ENCODE results near the gene EGF. TPM values are rescaled to one million over a fixed set of nuclear protein-coding genes. Genes with fewer than 3 reads are reported as not detected.

Gene EGF
- total RNA-seq, 1 experiment from 2014 or later = 1.5 TPM

DNA sequence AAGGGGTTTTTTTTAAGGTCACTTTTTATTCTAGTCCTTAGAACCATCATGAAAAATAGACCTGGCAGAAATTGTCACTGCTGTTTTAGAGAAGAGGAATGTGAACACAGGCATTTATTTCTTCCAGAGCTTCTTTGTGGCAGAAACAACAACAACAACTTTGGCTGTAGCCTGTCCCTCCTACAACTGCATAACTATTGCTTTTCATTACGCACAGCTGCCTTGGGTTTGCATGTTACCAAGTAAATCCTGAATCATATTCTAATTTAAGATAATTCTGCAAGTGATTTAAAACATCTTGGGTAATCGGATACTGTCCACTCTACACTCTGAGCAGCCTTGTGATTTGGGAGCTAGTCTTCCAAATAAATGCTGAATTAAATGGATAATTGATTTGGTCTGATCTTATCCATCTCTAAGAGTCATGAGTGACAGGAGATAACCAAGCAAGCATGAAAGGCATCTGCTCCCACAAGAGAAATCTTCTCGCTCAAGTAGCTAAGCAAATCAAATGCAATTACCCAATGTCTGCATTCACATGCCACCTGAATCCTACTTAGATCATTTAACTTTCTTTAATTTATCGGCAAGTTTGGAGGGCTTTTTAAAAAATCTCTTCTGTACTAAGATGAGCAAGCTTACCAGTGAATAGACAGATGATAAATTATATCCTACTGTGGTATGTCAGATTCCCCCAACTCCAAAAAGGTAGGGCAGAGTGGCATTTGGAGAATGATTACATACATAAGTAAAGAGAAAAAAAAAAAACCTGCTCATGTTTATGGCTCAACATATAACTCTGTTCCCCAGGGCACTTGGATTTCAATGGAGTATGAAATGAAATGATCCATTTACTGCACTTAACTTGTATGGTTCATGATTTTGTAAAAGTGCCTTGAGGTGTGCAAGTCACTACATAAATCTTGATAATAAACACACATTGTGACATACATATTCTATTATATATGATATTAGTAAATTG lies 73.6 kb downstream of the EGF start:
- Histone ChIP-seq H2BK20ac (ENCODE audit: low read depth, low read length, poor library complexity, severe bottlenecking) (no peak overlapping the region), H3K56ac (ENCODE audit: insufficient read length, low read depth, low read length) (no peak overlapping the region), H3K23ac (ENCODE audit: insufficient read length, low read depth, low read length) (no peak overlapping the region), H2BK120ac (ENCODE audit: low read depth, low read length, poor library complexity, severe bottlenecking) (no peak overlapping the region), H4K91ac (ENCODE audit: insufficient read length, low read depth, low read length) (no peak overlapping the region), H2AFZ (ENCODE audit: low read length) (no peak overlapping the region), H4K5ac (ENCODE audit: insufficient read length, low read depth, low read length) (no peak overlapping the region), H4K20me1 (ENCODE audit: control insufficient read depth, insufficient read depth, insufficient read length) (peaks cover 3% of the 10 kb centered on the region), H2BK12ac (ENCODE audit: insufficient read length, low read depth, low read length) (no peak overlapping the region), H3K4me1 (ENCODE audit: insufficient read depth, low read length) (no peaks in the 10 kb centered on the region), H2BK5ac (ENCODE audit: insufficient read length, low read length) (no peak overlapping the region), H3K14ac (ENCODE audit: insufficient read depth, low read length) (no peak overlapping the region), H3K27ac (ENCODE audit: insufficient read length, low read depth, low read length) (no peak overlapping the region), H3K9me3 (ENCODE audit: control insufficient read depth, low read depth, low read length) (no peaks in the 10 kb centered on the region), H3K23me2 (ENCODE audit: insufficient read length, low read depth, low read length, poor library complexity, severe bottlenecking) (no peaks in the 10 kb centered on the region), H4K8ac (replicated peaks; ENCODE audit: insufficient read length, low read depth, low read length) (no peak overlapping the region), H3K27me3 (ENCODE audit: insufficient read depth, low read length) (no peaks in the 10 kb centered on the region), H3T11ph (ENCODE audit: low read length) (no peak overlapping the region), H3K79me2 (ENCODE audit: insufficient read depth, low read length) (no peaks in the 10 kb centered on the region), H2AK5ac (ENCODE audit: insufficient read length, low read length) (no peak overlapping the region), H2BK15ac (ENCODE audit: low read depth, low read length) (no peak overlapping the region), H3K4ac (ENCODE audit: low read depth, low read length) (no peak overlapping the region), H3K79me1 (ENCODE audit: insufficient read depth, low read depth, low read length, poor library complexity, severe bottlenecking) (no peaks in the 10 kb centered on the region), H3K4me2 (ENCODE audit: insufficient read depth, insufficient read length, low read length) (no peak overlapping the region), H3K9ac (ENCODE audit: extremely low read depth, insufficient read length, low read length) (no peak overlapping the region), H3K18ac (ENCODE audit: insufficient read length, low read depth, low read length) (no peak overlapping the region)
- Mint-ChIP-seq H3K27me3 (ENCODE audit: low read depth) (no peaks in the 10 kb centered on the region), H3K27ac (no peak overlapping the region), H3K9me3 (no peaks in the 10 kb centered on the region), H3K4me3 (no peak overlapping the region), H3K4me1 (no peaks in the 10 kb centered on the region), H3K36me3 (ENCODE audit: insufficient read depth in 1 of 3, low read depth in 3 of 3) (no peaks in the 10 kb centered on the region)
- TF ChIP-seq, protein P1, sequence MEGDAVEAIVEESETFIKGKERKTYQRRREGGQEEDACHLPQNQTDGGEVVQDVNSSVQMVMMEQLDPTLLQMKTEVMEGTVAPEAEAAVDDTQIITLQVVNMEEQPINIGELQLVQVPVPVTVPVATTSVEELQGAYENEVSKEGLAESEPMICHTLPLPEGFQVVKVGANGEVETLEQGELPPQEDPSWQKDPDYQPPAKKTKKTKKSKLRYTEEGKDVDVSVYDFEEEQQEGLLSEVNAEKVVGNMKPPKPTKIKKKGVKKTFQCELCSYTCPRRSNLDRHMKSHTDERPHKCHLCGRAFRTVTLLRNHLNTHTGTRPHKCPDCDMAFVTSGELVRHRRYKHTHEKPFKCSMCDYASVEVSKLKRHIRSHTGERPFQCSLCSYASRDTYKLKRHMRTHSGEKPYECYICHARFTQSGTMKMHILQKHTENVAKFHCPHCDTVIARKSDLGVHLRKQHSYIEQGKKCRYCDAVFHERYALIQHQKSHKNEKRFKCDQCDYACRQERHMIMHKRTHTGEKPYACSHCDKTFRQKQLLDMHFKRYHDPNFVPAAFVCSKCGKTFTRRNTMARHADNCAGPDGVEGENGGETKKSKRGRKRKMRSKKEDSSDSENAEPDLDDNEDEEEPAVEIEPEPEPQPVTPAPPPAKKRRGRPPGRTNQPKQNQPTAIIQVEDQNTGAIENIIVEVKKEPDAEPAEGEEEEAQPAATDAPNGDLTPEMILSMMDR (conservative IDR thresholded peaks at IDR 0.05) = no peak
- DNase-seq = no peak
- WGBS (ENCODE audit: extremely low coverage, insufficient read length, low lambda C conversion rate) = no CpG with 5 or more reads among the region's 4 CpGs
